ENCODE data around the gene CENPVL1.
"Not testable (repeated sequence)": the region's sequence is repeated elsewhere in the genome, so short reads cannot be mapped to it uniquely, and the experiment has no call there.

The CENPVL1 gene

GRCh38 chrX:51710277-51711164 lies at the start of gene CENPVL1:
Gene CENPVL1, plus strand, starts transcription at chrX:51710512. Its CDS starts 0 bp downstream, at chrX:51710512.
- not testable (repeated sequence) for DNase-seq

- no peak for DNase-seq
Measured at GRCh38 chrX:51665981-51666380, 44.3 kb upstream of the CENPVL1 start.

- not testable (repeated sequence) for DNase-seq
Measured at GRCh38 chrX:51679689-51680433, 30.5 kb upstream of the CENPVL1 start.

- DNase-seq, result not testable (repeated sequence)
Measured at GRCh38 chrX:51681808-51682719, 28.2 kb upstream of the CENPVL1 start.

- DNase-seq, result not testable (repeated sequence)
Measured at GRCh38 chrX:51682720-51683062, 27.6 kb upstream of the CENPVL1 start, which contains the start of gene CENPVL2. Gene CENPVL2, minus strand, starts transcription at chrX:51682831. Its CDS starts 0 bp downstream, at chrX:51682831.

- DNase-seq, result no peak
Measured at GRCh38 chrX:51694254-51694653, 16.1 kb upstream of the CENPVL1 start.

GRCh38 chrX:51697397-51697796 lies 12.9 kb upstream of the CENPVL1 start:
- DNase-seq, result no peak

- not testable (repeated sequence) for DNase-seq
Measured at GRCh38 chrX:51712943-51713647, 2.8 kb downstream of the CENPVL1 start.

GRCh38 chrX:51728202-51728601 lies 17.9 kb downstream of the CENPVL1 start:
- no peak for DNase-seq

- no peak for DNase-seq
Measured at GRCh38 chrX:51737091-51737490, 26.8 kb downstream of the CENPVL1 start.

GRCh38 chrX:51742586-51742985 lies 32.3 kb downstream of the CENPVL1 start:
- DNase-seq, result no peak

GRCh38 chrX:51743179-51743957 lies 33.1 kb downstream of the CENPVL1 start, which contains the start of gene GSPT2:
Gene GSPT2, plus strand, starts transcription at chrX:51743442. Its CDS starts 185 bp downstream, at chrX:51743627.
- peak; percentile 67 for DNase-seq

- DNase-seq, result no peak
Measured at GRCh38 chrX:51747671-51748070, 37.4 kb downstream of the CENPVL1 start.

GRCh38 chrX:51759055-51759839 lies 48.9 kb downstream of the CENPVL1 start:
- no peak for DNase-seq

- DNase-seq, result no peak
Measured at GRCh38 chrX:51760657-51761056, 50.3 kb downstream of the CENPVL1 start.

Measured in EL (cell line).